Ishikawa (cell line): ENCODE data around the gene NELL1.

Experiments used
- CEBPB ChIP-seq: IDR thresholded peaks from 2 replicates; pipeline ENCODE4 v1.6.1; 2012
- EP300 ChIP-seq: IDR thresholded peaks from 2 replicates; pipeline ENCODE4 v1.6.1; 2012; ENCODE audit warnings: borderline replicate concordance
- RAD21 ChIP-seq: IDR thresholded peaks from 2 replicates; pipeline ENCODE4 v1.6.1; 2012; ENCODE audit warnings: low read depth
- TEAD4 ChIP-seq: IDR thresholded peaks from 2 replicates; pipeline ENCODE4 v1.6.1; 2012
- USF1 ChIP-seq: IDR thresholded peaks from 2 replicates; pipeline ENCODE4 v1.6.1; 2012
- YY1 ChIP-seq: IDR thresholded peaks from 2 replicates; pipeline ENCODE4 v1.6.1; 2012; ENCODE audit warnings: low read depth

GRCh38 chr11:20926799-20927540, 257.6 kb downstream of the NELL1 start:
- TF ChIP-seq CEBPB = no peak
- TF ChIP-seq RAD21 = no peak
- no peak for TF ChIP-seq USF1
- no peak for TF ChIP-seq EP300
- no peak for TF ChIP-seq YY1
- no peak for TF ChIP-seq TEAD4
